Anterior cingulate cortex (tissue), 58 donors: Measurements from ENCODE around the gene TNIP1.
A peak's percentile ranks its signal among the peaks of the same experiment; 100 is the strongest.

ENCODE experiments used
- DNase-seq, 58 donors: peaks; one replicate each; lab custom pipeline; 2025; lab: John Stamatoyannopoulos, UW

Gene TNIP1

GRCh38 chr5:151106509-151106908, 25.7 kb upstream of the TNIP1 start:
- no peak for DNase-seq

- DNase-seq: no peak
Measured at GRCh38 chr5:151106043-151106442, 25.2 kb upstream of the TNIP1 start.

- DNase-seq: no peak
Measured at GRCh38 chr5:151105561-151105960, 24.7 kb upstream of the TNIP1 start.

- DNase-seq: no peak
Measured at GRCh38 chr5:151104795-151105194, 24.0 kb upstream of the TNIP1 start.

GRCh38 chr5:151101746-151102145, 20.9 kb upstream of the TNIP1 start:
- no peak for DNase-seq

- DNase-seq: no peak
Measured at GRCh38 chr5:151101151-151101550, 20.3 kb upstream of the TNIP1 start.

GRCh38 chr5:151100681-151101080, 19.8 kb upstream of the TNIP1 start:
- DNase-seq: no peak

- DNase-seq: no peak
Measured at GRCh38 chr5:151098768-151099121, 17.9 kb upstream of the TNIP1 start.

- peak in 3 of 58 donors; percentile 11 to 17 (median 15) for DNase-seq
Measured at GRCh38 chr5:151097820-151098767, 17.3 kb upstream of the TNIP1 start.

GRCh38 chr5:151097061-151097460, 16.2 kb upstream of the TNIP1 start:
- DNase-seq: no peak

- no peak for DNase-seq
Measured at GRCh38 chr5:151096001-151096373, 15.2 kb upstream of the TNIP1 start.

GRCh38 chr5:151095341-151096000, 14.6 kb upstream of the TNIP1 start:
- no peak for DNase-seq

GRCh38 chr5:151094852-151095245, 14.0 kb upstream of the TNIP1 start:
- DNase-seq: no peak

- DNase-seq: no peak
Measured at GRCh38 chr5:151094030-151094851, 13.4 kb upstream of the TNIP1 start.

GRCh38 chr5:151093476-151093889, 12.6 kb upstream of the TNIP1 start:
- no peak for DNase-seq

GRCh38 chr5:151092762-151093161, 11.9 kb upstream of the TNIP1 start:
- DNase-seq: no peak

- DNase-seq: no peak
Measured at GRCh38 chr5:151089726-151090125, 8.9 kb upstream of the TNIP1 start.

GRCh38 chr5:151088986-151089385, 8.2 kb upstream of the TNIP1 start:
- DNase-seq: no peak

- DNase-seq: no peak
Measured at GRCh38 chr5:151087486-151087885, 6.7 kb upstream of the TNIP1 start.

- DNase-seq: no peak
Measured at GRCh38 chr5:151086905-151087360, 6.1 kb upstream of the TNIP1 start.
